Osteocyte (in vitro differentiated cells): ENCODE measurements around the gene MBNL1. TPM values are rescaled to one million over a fixed set of nuclear protein-coding genes. Genes with fewer than 3 reads are reported as not detected.
A peak's percentile ranks its signal among the peaks of the same experiment; 100 is the strongest.

ENCODE experiments used
- DNase-seq: peaks from one replicate; pipeline ENCODE4 v3.0.0; 2021; ENCODE audit warnings: mixed read lengths; ENCODE audit not compliant: unreplicated experiment; ENCODE audit errors: extremely low spot score
- H3K27ac Mint-ChIP-seq: one replicate; pipeline ENCODE4 v1.8.0; 2021; ENCODE audit warnings: mild to moderate bottlenecking, mixed read lengths; ENCODE audit not compliant: unreplicated experiment
- H3K27me3 Mint-ChIP-seq: one replicate; pipeline ENCODE4 v1.8.0; 2021; ENCODE audit warnings: mixed read lengths; ENCODE audit not compliant: unreplicated experiment
- H3K36me3 Mint-ChIP-seq: one replicate; pipeline ENCODE4 v1.8.0; 2021; ENCODE audit warnings: mixed read lengths; ENCODE audit not compliant: unreplicated experiment
- H3K4me1 Mint-ChIP-seq: one replicate; pipeline ENCODE4 v1.8.0; 2021; ENCODE audit warnings: mixed read lengths; ENCODE audit not compliant: unreplicated experiment
- H3K4me3 Mint-ChIP-seq: one replicate; pipeline ENCODE4 v1.8.0; 2021; ENCODE audit warnings: mild to moderate bottlenecking, moderate library complexity, mixed read lengths; ENCODE audit not compliant: unreplicated experiment
- H3K9me3 Mint-ChIP-seq: one replicate; pipeline ENCODE4 v1.8.0; 2021; ENCODE audit warnings: mixed read lengths; ENCODE audit not compliant: unreplicated experiment
- total RNA-seq: library from RNA; stranded (reverse); gene quantifications from 2 replicates; pipeline ENCODE4 v1.2.1, GENCODE V29; 2021
- TF ChIP-seq, protein P1 (sequence below): fragments of 200-600 bp; sonication (generic); IDR thresholded peaks from 2 replicates; pipeline ENCODE4 v1.5.0; 2021; ENCODE audit warnings: antibody characterized with exemption, mild to moderate bottlenecking, moderate library complexity

The MBNL1 gene
- total RNA-seq, 1 donor from 2014 or later: 166 TPM

GRCh38 chr3:152390647-152391046, 121.9 kb downstream of the MBNL1 start:
- H3K4me1 Mint-ChIP-seq: peaks cover 70% of the 10 kb centered on the region
- H3K36me3 Mint-ChIP-seq: no peaks in the 10 kb centered on the region
- no peak overlapping the region for H3K27ac Mint-ChIP-seq
- TF ChIP-seq, protein P1, sequence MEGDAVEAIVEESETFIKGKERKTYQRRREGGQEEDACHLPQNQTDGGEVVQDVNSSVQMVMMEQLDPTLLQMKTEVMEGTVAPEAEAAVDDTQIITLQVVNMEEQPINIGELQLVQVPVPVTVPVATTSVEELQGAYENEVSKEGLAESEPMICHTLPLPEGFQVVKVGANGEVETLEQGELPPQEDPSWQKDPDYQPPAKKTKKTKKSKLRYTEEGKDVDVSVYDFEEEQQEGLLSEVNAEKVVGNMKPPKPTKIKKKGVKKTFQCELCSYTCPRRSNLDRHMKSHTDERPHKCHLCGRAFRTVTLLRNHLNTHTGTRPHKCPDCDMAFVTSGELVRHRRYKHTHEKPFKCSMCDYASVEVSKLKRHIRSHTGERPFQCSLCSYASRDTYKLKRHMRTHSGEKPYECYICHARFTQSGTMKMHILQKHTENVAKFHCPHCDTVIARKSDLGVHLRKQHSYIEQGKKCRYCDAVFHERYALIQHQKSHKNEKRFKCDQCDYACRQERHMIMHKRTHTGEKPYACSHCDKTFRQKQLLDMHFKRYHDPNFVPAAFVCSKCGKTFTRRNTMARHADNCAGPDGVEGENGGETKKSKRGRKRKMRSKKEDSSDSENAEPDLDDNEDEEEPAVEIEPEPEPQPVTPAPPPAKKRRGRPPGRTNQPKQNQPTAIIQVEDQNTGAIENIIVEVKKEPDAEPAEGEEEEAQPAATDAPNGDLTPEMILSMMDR: no peak
- no peaks in the 10 kb centered on the region for H3K27me3 Mint-ChIP-seq
- H3K4me3 Mint-ChIP-seq: no peak overlapping the region
- no peaks in the 10 kb centered on the region for H3K9me3 Mint-ChIP-seq
- DNase-seq: no peak

GRCh38 chr3:152391671-152392070, 122.9 kb downstream of the MBNL1 start:
- Mint-ChIP-seq H3K36me3 (peaks cover 4% of the 10 kb centered on the region), H3K27me3 (no peaks in the 10 kb centered on the region), H3K27ac (peak overlapping the region; percentile 76), H3K9me3 (no peaks in the 10 kb centered on the region), H3K4me1 (peaks cover 65% of the 10 kb centered on the region), H3K4me3 (no peak overlapping the region)
- TF ChIP-seq, protein P1: no peak
- no peak for DNase-seq

- peaks cover 5% of the 10 kb centered on the region for H3K36me3 Mint-ChIP-seq
- H3K9me3 Mint-ChIP-seq: no peaks in the 10 kb centered on the region
- H3K27me3 Mint-ChIP-seq: no peaks in the 10 kb centered on the region
- TF ChIP-seq, protein P1: no peak
- no peak overlapping the region for H3K4me3 Mint-ChIP-seq
- H3K27ac Mint-ChIP-seq: peak overlapping the region; percentile 76
- no peak for DNase-seq
- peaks cover 58% of the 10 kb centered on the region for H3K4me1 Mint-ChIP-seq
Observed at GRCh38 chr3:152392272-152392880, 123.6 kb downstream of the MBNL1 start.

GRCh38 chr3:152394246-152394645, 125.5 kb downstream of the MBNL1 start:
- Mint-ChIP-seq H3K4me3 (no peak overlapping the region), H3K36me3 (peaks cover 8% of the 10 kb centered on the region), H3K27me3 (no peaks in the 10 kb centered on the region), H3K4me1 (peaks cover 55% of the 10 kb centered on the region), H3K9me3 (no peaks in the 10 kb centered on the region), H3K27ac (peak overlapping the region; percentile 59)
- TF ChIP-seq, protein P1: no peak
- DNase-seq: no peak

GRCh38 chr3:152395764-152396163, 127.0 kb downstream of the MBNL1 start:
- Mint-ChIP-seq H3K9me3 (no peaks in the 10 kb centered on the region), H3K4me1 (peaks cover 63% of the 10 kb centered on the region), H3K27me3 (no peaks in the 10 kb centered on the region), H3K36me3 (peaks cover 8% of the 10 kb centered on the region), H3K27ac (no peak overlapping the region), H3K4me3 (no peak overlapping the region)
- DNase-seq: no peak
- TF ChIP-seq, protein P1: no peak
